IMR-90 (cell line): ENCODE data around the gene FRYL. TPM values are rescaled to one million over a fixed set of nuclear protein-coding genes. Genes with fewer than 3 reads are reported as not detected.

ENCODE experiments used
- ATAC-seq: fragments of 200-7000 bp; cut with Tn5 transposase; 2 replicates; pipeline ENCODE4 v1.9.1; 2020; ENCODE audit warnings: low read depth, mild to moderate bottlenecking, moderate library complexity
- BruUV-seq: library from RNA; stranded (reverse); fragments of 400-500 nt; replicated peaks from 2 replicates; lab custom pipeline; 2021; lab: Mats Ljungman, UMichigan
- CTCF ChIA-PET: fragments of 300-600 bp; formaldehyde crosslinking; extraction: SDS; loops from one replicate; lab custom pipeline; 2021; ENCODE audit warnings: antibody characterized with exemption; lab: Yijun Ruan, JAX
- POLR2A ChIA-PET: fragments of 300-600 bp; sonication (Branson Sonifier 250); formaldehyde crosslinking; loops from one replicate; lab custom pipeline; 2022; ENCODE audit warnings: antibody characterized with exemption; ENCODE audit not compliant: unreplicated experiment; lab: Charles Lee
- DNase-seq: peaks from one replicate; pipeline ENCODE4 v3.0.0; 2013
- H2AFZ ChIP-seq: replicated peaks from 2 replicates; pipeline ENCODE3; 2013; ENCODE audit warnings: low read length, mild to moderate bottlenecking; ENCODE audit not compliant: poor library complexity
- H2AK5ac ChIP-seq: 2 replicates; pipeline ENCODE4 v1.6.1; 2013; ENCODE audit warnings: low read depth, low read length, inconsistent platforms
- H2AK9ac ChIP-seq: replicated peaks from 2 replicates; pipeline ENCODE3; 2013; ENCODE audit warnings: mild to moderate bottlenecking, low read depth, low read length, moderate library complexity; ENCODE audit not compliant: poor library complexity
- H2BK120ac ChIP-seq: 2 replicates; pipeline ENCODE4 v1.6.1; 2013; ENCODE audit warnings: low read depth, low read length, inconsistent platforms
- H2BK15ac ChIP-seq: 3 replicates; pipeline ENCODE4 v1.6.1; 2013; ENCODE audit warnings: low read depth, low read length, inconsistent platforms
- H2BK20ac ChIP-seq: 2 replicates; pipeline ENCODE4 v1.6.1; 2013; ENCODE audit warnings: low read depth, mild to moderate bottlenecking, inconsistent platforms, low read length, moderate library complexity
- H2BK5ac ChIP-seq: 2 replicates; pipeline ENCODE4 v1.6.1; 2013; ENCODE audit warnings: mild to moderate bottlenecking, low read depth, low read length, inconsistent platforms; ENCODE audit not compliant: poor library complexity, severe bottlenecking
- H3K14ac ChIP-seq: replicated peaks from 2 replicates; pipeline ENCODE4 v1.6.1; 2013; ENCODE audit warnings: low read depth, low read length, inconsistent platforms
- H3K18ac ChIP-seq: 2 replicates; pipeline ENCODE4 v1.6.1; 2013; ENCODE audit warnings: low read depth, low read length, control low read depth
- H3K23ac ChIP-seq: 2 replicates; pipeline ENCODE4 v1.6.1; 2013; ENCODE audit warnings: low read depth, low read length, inconsistent platforms
- H3K27ac ChIP-seq: 2 replicates; pipeline ENCODE4 v1.5.1; 2013; ENCODE audit warnings: mild to moderate bottlenecking, control low read depth, low read length; ENCODE audit not compliant: insufficient read depth
- H3K27me3 ChIP-seq: 2 replicates; pipeline ENCODE4 v1.6.1; 2013; ENCODE audit warnings: low read length; ENCODE audit not compliant: control insufficient read depth, insufficient read depth
- H3K36me3 ChIP-seq: 2 replicates; pipeline ENCODE4 v1.6.1; 2013; ENCODE audit warnings: low read length, mixed read lengths; ENCODE audit not compliant: control insufficient read depth, insufficient read depth
- H3K4ac ChIP-seq: 2 replicates; pipeline ENCODE4 v1.6.1; 2013; ENCODE audit warnings: low read depth, low read length, inconsistent platforms
- H3K4me1 ChIP-seq: 2 replicates; pipeline ENCODE4 v1.6.1; 2013; ENCODE audit warnings: low read length, mixed read lengths; ENCODE audit not compliant: control insufficient read depth, insufficient read depth
- H3K4me2 ChIP-seq: 2 replicates; pipeline ENCODE4 v1.6.1; 2013; ENCODE audit warnings: low read depth, mild to moderate bottlenecking, control low read depth, low read length, moderate library complexity
- H3K4me3 ChIP-seq: 2 replicates; pipeline ENCODE4 v1.5.1; 2013; ENCODE audit warnings: low read depth, mild to moderate bottlenecking, control low read depth, low read length, moderate library complexity; ENCODE audit not compliant: insufficient read depth
- H3K56ac ChIP-seq: 2 replicates; pipeline ENCODE4 v1.6.1; 2013; ENCODE audit warnings: low read length, inconsistent platforms; ENCODE audit not compliant: insufficient read depth; ENCODE audit errors: extremely low read depth
- H3K79me1 ChIP-seq, 2 experiments: 2 replicates each; pipeline ENCODE4 v1.6.1; 2013; ENCODE audit warnings: low read length in 2 of 2, inconsistent platforms in 1 of 2, low read depth in 1 of 2
- H3K9ac ChIP-seq: 2 replicates; pipeline ENCODE4 v1.6.1; 2013; ENCODE audit warnings: low read depth, low read length, control low read depth
- H3K9me1 ChIP-seq: 2 replicates; pipeline ENCODE4 v1.6.1; 2013; ENCODE audit warnings: low read length, inconsistent platforms; ENCODE audit not compliant: insufficient read depth
- H3K9me3 ChIP-seq: 2 replicates; pipeline ENCODE4 v1.6.1; 2013; ENCODE audit warnings: low read length; ENCODE audit not compliant: control insufficient read depth, insufficient read depth
- H4K20me1 ChIP-seq: 2 replicates; pipeline ENCODE4 v1.6.1; 2013; ENCODE audit warnings: low read length, inconsistent platforms; ENCODE audit not compliant: insufficient read depth
- H4K5ac ChIP-seq: 2 replicates; pipeline ENCODE4 v1.6.1; 2013; ENCODE audit warnings: mild to moderate bottlenecking, low read depth, low read length, control low read depth
- H4K8ac ChIP-seq, 2 experiments: 2 replicates each; pipeline ENCODE4 v1.6.1; 2013; ENCODE audit warnings: low read depth in 2 of 2, low read length in 2 of 2, control low read depth in 1 of 2, inconsistent platforms in 1 of 2
- H4K91ac ChIP-seq: 2 replicates; pipeline ENCODE4 v1.6.1; 2013; ENCODE audit warnings: low read depth, low read length, inconsistent platforms; ENCODE audit not compliant: insufficient read depth
- BHLHE40 ChIP-seq: fragments of 150-350 bp; IDR thresholded peaks from 2 replicates; pipeline ENCODE4 v1.6.1; 2016; ENCODE audit warnings: mild to moderate bottlenecking, low read depth, low read length
- CEBPB ChIP-seq: IDR thresholded peaks from 2 replicates; pipeline ENCODE4 v1.6.1; 2012; ENCODE audit warnings: low read depth, low read length, improper control_type of control experiment
- ELK1 ChIP-seq: fragments of 150-350 bp; IDR thresholded peaks from 2 replicates; pipeline ENCODE4 v1.6.1; 2016; ENCODE audit warnings: low read depth, mild to moderate bottlenecking, low read length, moderate library complexity, borderline replicate concordance
- FOS ChIP-seq: fragments of 150-350 bp; IDR thresholded peaks from 2 replicates; pipeline ENCODE4 v1.6.1; 2016; ENCODE audit warnings: low read depth, low read length
- MAFK ChIP-seq: IDR thresholded peaks from 2 replicates; pipeline ENCODE4 v1.6.1; 2012; ENCODE audit warnings: low read depth, low read length, improper control_type of control experiment
- MAZ ChIP-seq: IDR thresholded peaks from 2 replicates; pipeline ENCODE4 v1.6.1; 2012; ENCODE audit warnings: low read depth, mild to moderate bottlenecking, low read length, improper control_type of control experiment, moderate library complexity, borderline replicate concordance
- MXI1 ChIP-seq: IDR thresholded peaks from 2 replicates; pipeline ENCODE4 v1.6.1; 2012; ENCODE audit warnings: low read depth, mild to moderate bottlenecking, low read length, moderate library complexity, borderline replicate concordance
- POLR2A ChIP-seq: IDR thresholded peaks from 2 replicates; pipeline ENCODE4 v1.6.1; 2012; ENCODE audit warnings: mild to moderate bottlenecking, low read depth, low read length
- RAD21 ChIP-seq: IDR thresholded peaks from 2 replicates; pipeline ENCODE4 v1.6.1; 2012; ENCODE audit warnings: low read length, improper control_type of control experiment
- RCOR1 ChIP-seq: IDR thresholded peaks from 2 replicates; pipeline ENCODE4 v1.6.1; 2012; ENCODE audit warnings: mild to moderate bottlenecking, low read length, improper control_type of control experiment; ENCODE audit not compliant: insufficient replicate concordance
- RFX5 ChIP-seq: IDR thresholded peaks from 2 replicates; pipeline ENCODE4 v1.8.0; 2012; ENCODE audit warnings: low read depth, mild to moderate bottlenecking, low read length, moderate library complexity
- SMC3 ChIP-seq: fragments of 150-350 bp; IDR thresholded peaks from 2 replicates; pipeline ENCODE4 v1.6.1; 2016; ENCODE audit warnings: low read depth, mild to moderate bottlenecking, antibody characterized with exemption, low read length, moderate library complexity
- WGBS, 2 experiments: methylation state at CpG; one replicate each; pipeline versions ENCODE4 v1.1.5 to v1.1.7; 2013; ENCODE audit warnings: missing lambda C conversion rate in 2 of 2; ENCODE audit not compliant: insufficient read length in 1 of 2; ENCODE audit errors: extremely low coverage in 2 of 2; 5-methylcytosine and 5-hydroxymethylcytosine counted together
- dilution Hi-C: fragments of 300-500 bp; cut with HindIII; formaldehyde crosslinking; loops from one replicate; pipeline ENCODE4 v1.14.3; 2018; ENCODE audit warnings: low sequenced_read_pairs; ENCODE audit not compliant: unreplicated experiment
- in situ Hi-C: fragments of 300-500 bp; cut with MboI; formaldehyde crosslinking; loops from 3 replicates; pipeline ENCODE4 v1.14.3; 2019; ENCODE audit warnings: low sequenced_read_pairs, inconsistent platforms, mixed read lengths
- intact Hi-C: fragments of 100-400 bp; cut with micrococcal nuclease; formaldehyde crosslinking; loops from 2 replicates; pipeline ENCODE4 v1.10.0; 2022
- polyA plus RNA-seq, 3 experiments: library from polyadenylated mRNA; depleted of rRNA; stranded (reverse); fragments of >200 nt; gene quantifications; 2 replicates each; pipeline ENCODE4 v1.2.3, GENCODE V29; 2012; ENCODE audit warnings: low replicate concordance in 1 of 3
- total RNA-seq: library from RNA; depleted of rRNA; stranded (reverse); fragments of >200 nt; gene quantifications from 2 replicates; pipeline ENCODE4 v1.2.3, GENCODE V29; 2012

Gene FRYL
- total and polyA plus RNA-seq, 2 of the 4 experiments (the other 2 are of a cell fraction) = 9.9 to 77.4 TPM

DNA sequence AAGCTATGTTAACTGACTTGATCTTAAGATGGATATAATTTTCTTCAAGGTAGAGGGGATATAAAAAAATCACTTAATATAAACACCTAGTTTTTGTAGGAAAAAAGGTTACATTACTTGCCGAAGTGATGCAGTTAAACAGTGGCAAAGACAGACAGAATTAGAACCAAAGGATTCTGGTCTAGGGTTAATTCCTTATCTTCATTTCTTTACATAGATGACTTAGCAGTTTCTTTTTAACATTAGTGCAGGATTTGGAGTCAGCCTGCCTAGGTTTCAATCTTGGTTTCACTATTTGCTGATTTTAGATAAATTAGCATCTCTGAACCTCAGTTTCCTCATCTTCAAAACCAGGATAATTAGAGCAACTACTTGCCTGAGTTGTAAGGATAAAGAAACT is 275.7 kb downstream of the FRYL start:
- Histone ChIP-seq H2BK5ac (no peak overlapping the region), H3K14ac (no peak overlapping the region), H2BK20ac (no peak overlapping the region), H4K20me1 (no peaks in the 10 kb centered on the region), H3K4ac (no peak overlapping the region), H3K27me3 (no peaks in the 10 kb centered on the region), H3K23ac (no peak overlapping the region), H3K4me3 (no peak overlapping the region), H4K5ac (no peak overlapping the region), H2AK9ac (no peak overlapping the region), H3K4me1 (no peaks in the 10 kb centered on the region), H3K36me3 (peaks cover 15% of the 10 kb centered on the region), H3K56ac (no peak overlapping the region), H4K8ac (no peak overlapping the region), H2BK15ac (no peak overlapping the region), H3K18ac (no peak overlapping the region), H2BK120ac (no peak overlapping the region), H3K4me2 (no peak overlapping the region), H3K27ac (no peak overlapping the region), H2AFZ (no peak overlapping the region), H3K9me3 (no peaks in the 10 kb centered on the region), H2AK5ac (no peak overlapping the region), H4K91ac (no peak overlapping the region), H3K79me1 (no peaks in the 10 kb centered on the region; a peak in 1 of 4 replicates), H3K9ac (no peak overlapping the region), H3K9me1 (no peaks in the 10 kb centered on the region)
- ChIA-PET POLR2A (no interaction called here), CTCF (no interaction called here)
- dilution Hi-C loops = no loop called here
- no peak for TF ChIP-seq RFX5
- TF ChIP-seq MXI1 = no peak
- TF ChIP-seq CEBPB = no peak
- TF ChIP-seq MAFK = no peak
- no peak for TF ChIP-seq POLR2A
- no peak for TF ChIP-seq FOS
- TF ChIP-seq MAZ = no peak
- TF ChIP-seq SMC3 = no peak
- TF ChIP-seq ELK1 = no peak
- TF ChIP-seq BHLHE40 = no peak
- no peak for TF ChIP-seq RAD21
- no peak for TF ChIP-seq RCOR1
- in situ Hi-C loops = no loop called here
- DNase-seq (no peak), ATAC-seq (peak; percentile 46; the same call in 1 of the 2 replicates)
- intact Hi-C loops = loop anchor here (10.0 kb wide), 1 partner anchor 50 kb away; no protein-coding TSS in a partner anchor
- whole genome bisulfite sequencing, 2 experiments = no CpG with 5 or more reads among the region's 1 CpG
- no TSS peak for BruUV-seq
